Measurements from ENCODE around the gene OPHN1.

- TF ChIP-seq POLR2AphosphoS5 (IDR thresholded peaks at IDR 0.05) (no peak), CTCF (IDR thresholded peaks at IDR 0.05; ENCODE audit: poor library complexity, severe bottlenecking) (no peak), EZH2 (IDR thresholded peaks at IDR 0.05; ENCODE audit: borderline replicate concordance, insufficient read depth, low read length, poor library complexity, severe bottlenecking) (no peak), TAF1 (IDR thresholded peaks at IDR 0.05; ENCODE audit: low read depth) (no peak), REST (IDR thresholded peaks at IDR 0.05; ENCODE audit: borderline replicate concordance) (no peak), EP300 (conservative IDR thresholded peaks at IDR 0.05; ENCODE audit: poor library complexity, severe bottlenecking) (no peak), SMC3 (conservative IDR thresholded peaks at IDR 0.05; ENCODE audit: poor library complexity) (no peak), MXI1 (conservative IDR thresholded peaks at IDR 0.05; ENCODE audit: poor library complexity, severe bottlenecking) (no peak)
These were observed 343.0 kb downstream of the OPHN1 start for GRCh38 chrX:68090266-68090665.
